Coronary artery (tissue), 2 donors: Measurements from ENCODE around the gene SNRNP35.

ENCODE experiments used
- DNase-seq: peaks from one replicate; pipeline ENCODE4 v3.0.0-alpha.2; 2017; ENCODE audit warnings: low spot score
- H3K27ac ChIP-seq, 2 donors: fragments of 200-600 bp; sonication (generic); one replicate each; pipeline ENCODE4 v1.5.1; 2016 to 2019
- H3K4me3 ChIP-seq: fragments of 200-600 bp; sonication (generic); 2 replicates; pipeline ENCODE4 v1.5.1; 2016; ENCODE audit warnings: mild to moderate bottlenecking, moderate library complexity
- CTCF ChIP-seq: fragments of 200-600 bp; sonication (generic); IDR thresholded peaks from one replicate; pipeline ENCODE4 v1.5.1; 2019; ENCODE audit warnings: antibody characterized with exemption

Gene SNRNP35

GRCh38 chr12:123465084-123465483 lies 7.1 kb downstream of the SNRNP35 start:
- no peak overlapping the region for H3K4me3 ChIP-seq
- no peak overlapping the region for H3K27ac ChIP-seq
- no peak for TF ChIP-seq CTCF
- no peak for DNase-seq

- no peak overlapping the region for H3K27ac ChIP-seq
- no peak for DNase-seq
- no peak overlapping the region for H3K4me3 ChIP-seq
- TF ChIP-seq CTCF: no peak
These were observed 10.8 kb downstream of the SNRNP35 start for GRCh38 chr12:123468786-123469185.

- Histone ChIP-seq H3K27ac (no peak overlapping the region), H3K4me3 (no peak overlapping the region)
- no peak for TF ChIP-seq CTCF
- DNase-seq: no peak
These were observed 12.0 kb downstream of the SNRNP35 start for GRCh38 chr12:123469978-123470377.

GRCh38 chr12:123471374-123472068 lies 13.6 kb downstream of the SNRNP35 start:
- no peak overlapping the region for H3K27ac ChIP-seq
- DNase-seq: no peak
- H3K4me3 ChIP-seq: no peak overlapping the region
- no peak for TF ChIP-seq CTCF

- TF ChIP-seq CTCF: no peak
- no peak for DNase-seq
- Histone ChIP-seq H3K4me3 (no peak overlapping the region), H3K27ac (no peak overlapping the region)
These were observed 14.5 kb downstream of the SNRNP35 start for GRCh38 chr12:123472438-123472849.

- no peak for TF ChIP-seq CTCF
- Histone ChIP-seq H3K27ac (peak overlapping the region; percentile 22 to 66), H3K4me3 (no peak overlapping the region)
- no peak for DNase-seq
These were observed 16.7 kb downstream of the SNRNP35 start for GRCh38 chr12:123474485-123475245.

- Histone ChIP-seq H3K27ac (peak overlapping the region; percentile 22 to 66), H3K4me3 (no peak overlapping the region)
- no peak for DNase-seq
- no peak for TF ChIP-seq CTCF
These were observed 17.3 kb downstream of the SNRNP35 start for GRCh38 chr12:123475246-123475703.
